Measurements from ENCODE around the gene AK2. TPM values are rescaled to one million over a fixed set of nuclear protein-coding genes. Genes with fewer than 3 reads are reported as not detected.
A peak's percentile ranks its signal among the peaks of the same experiment; 100 is the strongest.
"Not testable (repeated sequence)": the region's sequence is repeated elsewhere in the genome, so short reads cannot be mapped to it uniquely, and the experiment has no call there.

Gene AK2
- total RNA-seq, 2 experiments from 2014 or later = 386 to 464 TPM

GRCh38 chr1:32985226-32985625 is 51.5 kb downstream of the AK2 start:
- peak overlapping the region; percentile 67 for H3K27ac Mint-ChIP-seq
- H3K4me3 Mint-ChIP-seq = no peak overlapping the region
- intact Hi-C loops (cut with DNase I, micrococcal nuclease) = no loop called here
- no peaks in the 10 kb centered on the region for H3K9me3 Mint-ChIP-seq (ENCODE audit: low read depth)
- ATAC-seq (no peak), DNase-seq (no peak)
- H3K4me1 Mint-ChIP-seq = peaks cover 68% of the 10 kb centered on the region
- ChIA-PET CTCF (interaction anchor here (1.5 to 1.8 kb wide), 2 partner anchors 20 to 50 kb away, joined by 3 to 9 read pairs; no protein-coding TSS in a partner anchor), POLR2A (no interaction called here)
- no peaks in the 10 kb centered on the region for H3K36me3 Mint-ChIP-seq (ENCODE audit: low read depth)
- no peaks in the 10 kb centered on the region for H3K27me3 Mint-ChIP-seq

- ATAC-seq = peak; percentile 47
- no peak overlapping the region for H3K4me3 Mint-ChIP-seq
Observed at GRCh38 chr1:32984455-32985171, 52.1 kb downstream of the AK2 start.

GRCh38 chr1:32984090-32984454 is 52.6 kb downstream of the AK2 start:
- Mint-ChIP-seq H3K36me3 (ENCODE audit: low read depth) (no peaks in the 10 kb centered on the region), H3K4me3 (no peak overlapping the region), H3K4me1 (peaks cover 65% of the 10 kb centered on the region), H3K9me3 (ENCODE audit: low read depth) (no peaks in the 10 kb centered on the region), H3K27me3 (no peaks in the 10 kb centered on the region), H3K27ac (peak overlapping the region; percentile 67)
- ChIA-PET POLR2A (interaction anchor here (0.7 to 1.0 kb wide), 3 partner anchors 19 to 171 kb away, joined by 3 to 6 read pairs (median 3); partner anchors contain the start of gene RNF19B), CTCF (interaction anchor here (1.0 to 1.5 kb wide), 3 partner anchors 17 to 44 kb away, joined by 3 to 4 read pairs (median 3); no protein-coding TSS in a partner anchor)
- intact Hi-C loops (cut with DNase I, micrococcal nuclease) = no loop called here
- no peak for DNase-seq
- no peak for ATAC-seq

More at GRCh38 chr1:32984455-32985171, 52.1 kb downstream of the AK2 start:
- H3K4me1 Mint-ChIP-seq = peaks cover 68% of the 10 kb centered on the region
- POLR2A ChIA-PET = interaction anchor here (1.0 kb wide), 1 partner anchor 21 kb away, joined by 3 read pairs; no protein-coding TSS in a partner anchor
- H3K27me3 Mint-ChIP-seq = no peaks in the 10 kb centered on the region
- peak overlapping the region; percentile 67 for H3K27ac Mint-ChIP-seq
- H3K36me3 Mint-ChIP-seq (ENCODE audit: low read depth) = no peaks in the 10 kb centered on the region
- CTCF ChIA-PET = interaction anchor here (0.6 to 1.8 kb wide), 5 partner anchors 18 to 65 kb away, joined by 3 to 9 read pairs (median 3); no protein-coding TSS in a partner anchor
- no peaks in the 10 kb centered on the region for H3K9me3 Mint-ChIP-seq (ENCODE audit: low read depth)
- intact Hi-C loops (cut with DNase I, micrococcal nuclease) = no loop called here
- DNase-seq = peak; percentile 66

- Mint-ChIP-seq H3K27ac (peak overlapping the region; percentile 82), H3K27me3 (no peaks in the 10 kb centered on the region), H3K4me1 (peaks cover 58% of the 10 kb centered on the region), H3K36me3 (ENCODE audit: low read depth) (no peaks in the 10 kb centered on the region), H3K4me3 (no peak overlapping the region), H3K9me3 (ENCODE audit: low read depth) (no peaks in the 10 kb centered on the region)
- intact Hi-C loops (cut with DNase I, micrococcal nuclease) = no loop called here
- ChIA-PET CTCF (no interaction called here), POLR2A (interaction anchor here (1.0 kb wide), 1 partner anchor 18 kb away, joined by 3 read pairs; the partner anchor contains the start of gene RNF19B)
- no peak for ATAC-seq
- no peak for DNase-seq
Observed at GRCh38 chr1:32983020-32983419, 53.7 kb downstream of the AK2 start.

- no peaks in the 10 kb centered on the region for H3K27me3 Mint-ChIP-seq
- intact Hi-C loops (cut with DNase I, micrococcal nuclease) = loop anchor here (1.0 kb wide), 4 partner anchors 8 to 43 kb away; partner anchors contain the start of gene RNF19B (in 2 of the 2)
- ChIA-PET CTCF (interaction anchor here (0.8 to 1.9 kb wide), 10 partner anchors 10 to 48 kb away, joined by 4 to 12 read pairs (median 5); partner anchors contain the start of gene RNF19B), POLR2A (interaction anchor here (0.7 to 2.2 kb wide), 11 partner anchors 11 to 201 kb away, joined by 3 to 26 read pairs (median 4); partner anchors contain the start of gene RNF19B)
- peak overlapping the region; percentile 37 for H3K4me3 Mint-ChIP-seq
- peaks cover 58% of the 10 kb centered on the region for H3K4me1 Mint-ChIP-seq
- no peaks in the 10 kb centered on the region for H3K36me3 Mint-ChIP-seq (ENCODE audit: low read depth)
- H3K9me3 Mint-ChIP-seq (ENCODE audit: low read depth) = no peaks in the 10 kb centered on the region
- H3K27ac Mint-ChIP-seq = peak overlapping the region; percentile 84
- ATAC-seq = peak; percentile 94
- peak; percentile 78 for DNase-seq
Observed at GRCh38 chr1:32981003-32981901, 55.4 kb downstream of the AK2 start.

GRCh38 chr1:32980080-32980479 is 56.6 kb downstream of the AK2 start:
- H3K4me3 Mint-ChIP-seq = no peak overlapping the region
- POLR2A ChIA-PET = interaction anchor here (0.9 to 2.2 kb wide), 4 partner anchors 12 to 25 kb away, joined by 4 to 26 read pairs (median 6); partner anchors contain the start of gene RNF19B
- peaks cover 55% of the 10 kb centered on the region for H3K4me1 Mint-ChIP-seq
- DNase-seq (no peak), ATAC-seq (no peak)
- H3K36me3 Mint-ChIP-seq (ENCODE audit: low read depth) = no peaks in the 10 kb centered on the region
- H3K27me3 Mint-ChIP-seq = no peaks in the 10 kb centered on the region
- CTCF ChIA-PET = interaction anchor here (1.1 to 1.9 kb wide), 6 partner anchors 9 to 19 kb away, joined by 4 to 12 read pairs (median 6); no protein-coding TSS in a partner anchor
- intact Hi-C loops (cut with DNase I, micrococcal nuclease) = no loop called here
- peak overlapping the region; percentile 84 for H3K27ac Mint-ChIP-seq
- H3K9me3 Mint-ChIP-seq (ENCODE audit: low read depth) = no peaks in the 10 kb centered on the region

GRCh38 chr1:32978854-32979253 is 57.8 kb downstream of the AK2 start:
- ChIA-PET CTCF (no interaction called here), POLR2A (no interaction called here)
- no peak overlapping the region for H3K27ac Mint-ChIP-seq
- DNase-seq (no peak), ATAC-seq (no peak)
- intact Hi-C loops (cut with DNase I, micrococcal nuclease) = no loop called here
- no peaks in the 10 kb centered on the region for H3K9me3 Mint-ChIP-seq (ENCODE audit: low read depth)
- no peak overlapping the region for H3K4me3 Mint-ChIP-seq
- no peaks in the 10 kb centered on the region for H3K36me3 Mint-ChIP-seq (ENCODE audit: low read depth)
- peaks cover 43% of the 10 kb centered on the region for H3K4me1 Mint-ChIP-seq
- no peaks in the 10 kb centered on the region for H3K27me3 Mint-ChIP-seq

- intact Hi-C loops (cut with DNase I, micrococcal nuclease) = no loop called here
- ATAC-seq = no peak
- POLR2A ChIA-PET = no interaction called here
- H3K27me3 Mint-ChIP-seq = peaks cover 3% of the 10 kb centered on the region
- H3K9me3 Mint-ChIP-seq (ENCODE audit: low read depth) = no peaks in the 10 kb centered on the region
- peak overlapping the region; percentile 10 for H3K27ac Mint-ChIP-seq
- H3K4me3 Mint-ChIP-seq = no peak overlapping the region
- CTCF ChIA-PET = no interaction called here
- DNase-seq = no peak
- H3K36me3 Mint-ChIP-seq (ENCODE audit: low read depth) = no peaks in the 10 kb centered on the region
- peaks cover 31% of the 10 kb centered on the region for H3K4me1 Mint-ChIP-seq
Observed at GRCh38 chr1:32977546-32978087, 59.1 kb downstream of the AK2 start.

- DNase-seq; H3K36me3 Mint-ChIP-seq (ENCODE audit: low read depth); ATAC-seq; POLR2A ChIA-PET; H3K27ac Mint-ChIP-seq; H3K4me3 Mint-ChIP-seq; CTCF ChIA-PET; intact Hi-C loops (cut with DNase I, micrococcal nuclease); H3K9me3 Mint-ChIP-seq (ENCODE audit: low read depth): not testable (repeated sequence)
- Mint-ChIP-seq H3K4me1 (peaks cover 18% of the 10 kb centered on the region), H3K27me3 (peaks cover 23% of the 10 kb centered on the region)
Observed at GRCh38 chr1:32975055-32975454, 61.6 kb downstream of the AK2 start.

GRCh38 chr1:32973458-32973857 is 63.2 kb downstream of the AK2 start:
- intact Hi-C loops (cut with DNase I, micrococcal nuclease); H3K36me3 Mint-ChIP-seq (ENCODE audit: low read depth); H3K9me3 Mint-ChIP-seq (ENCODE audit: low read depth); H3K27ac Mint-ChIP-seq; CTCF ChIA-PET; DNase-seq; POLR2A ChIA-PET; ATAC-seq: not testable (repeated sequence)
- peaks cover 26% of the 10 kb centered on the region for H3K27me3 Mint-ChIP-seq
- peaks cover 19% of the 10 kb centered on the region for H3K4me1 Mint-ChIP-seq
- H3K4me3 Mint-ChIP-seq = peak overlapping the region; percentile 57

Measured in activated CD4-positive, alpha-beta T cell treated with anti-CD3 and anti-CD28 coated beads for 36 hours (primary cell).